Lower leg skin (tissue), 3 donors: ENCODE results near the gene EHMT1.

Source experiments
- POLR2A ChIP-seq, 2 donors: fragments of 450-650 bp; IDR thresholded peaks; one replicate each; pipeline ENCODE4 v1.6.1; 2016 to 2017; ENCODE audit warnings: antibody characterized with exemption in 2 of 2, mild to moderate bottlenecking in 1 of 2, moderate library complexity in 1 of 2
- TF ChIP-seq, protein P1 (sequence below), 3 donors: fragments of 450-650 bp; IDR thresholded peaks; one replicate each; pipeline ENCODE4 v1.5.1; 2016; ENCODE audit warnings: antibody characterized with exemption in 3 of 3, mild to moderate bottlenecking in 3 of 3, moderate library complexity in 2 of 3

DNA sequence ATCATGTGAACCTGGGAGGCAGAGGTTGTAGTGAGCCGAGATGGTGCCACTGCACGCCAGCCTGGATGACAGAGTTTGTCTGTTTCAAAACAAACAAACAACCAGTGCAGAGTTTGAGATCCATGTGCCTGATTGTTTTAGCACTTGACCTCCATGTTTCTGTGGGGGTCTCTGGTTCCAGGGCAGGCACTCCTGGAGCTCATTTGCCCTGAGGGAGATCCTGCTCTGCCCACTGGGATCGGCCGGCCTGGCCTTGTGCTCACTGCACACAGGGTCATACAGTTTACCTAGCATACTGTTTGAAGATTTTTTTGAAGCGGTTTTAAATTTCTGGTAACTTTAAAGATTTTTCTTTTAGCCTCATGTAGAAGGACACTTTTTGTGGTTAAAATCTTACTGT, 78.4 kb downstream of the EHMT1 start:
- TF ChIP-seq, protein P1, sequence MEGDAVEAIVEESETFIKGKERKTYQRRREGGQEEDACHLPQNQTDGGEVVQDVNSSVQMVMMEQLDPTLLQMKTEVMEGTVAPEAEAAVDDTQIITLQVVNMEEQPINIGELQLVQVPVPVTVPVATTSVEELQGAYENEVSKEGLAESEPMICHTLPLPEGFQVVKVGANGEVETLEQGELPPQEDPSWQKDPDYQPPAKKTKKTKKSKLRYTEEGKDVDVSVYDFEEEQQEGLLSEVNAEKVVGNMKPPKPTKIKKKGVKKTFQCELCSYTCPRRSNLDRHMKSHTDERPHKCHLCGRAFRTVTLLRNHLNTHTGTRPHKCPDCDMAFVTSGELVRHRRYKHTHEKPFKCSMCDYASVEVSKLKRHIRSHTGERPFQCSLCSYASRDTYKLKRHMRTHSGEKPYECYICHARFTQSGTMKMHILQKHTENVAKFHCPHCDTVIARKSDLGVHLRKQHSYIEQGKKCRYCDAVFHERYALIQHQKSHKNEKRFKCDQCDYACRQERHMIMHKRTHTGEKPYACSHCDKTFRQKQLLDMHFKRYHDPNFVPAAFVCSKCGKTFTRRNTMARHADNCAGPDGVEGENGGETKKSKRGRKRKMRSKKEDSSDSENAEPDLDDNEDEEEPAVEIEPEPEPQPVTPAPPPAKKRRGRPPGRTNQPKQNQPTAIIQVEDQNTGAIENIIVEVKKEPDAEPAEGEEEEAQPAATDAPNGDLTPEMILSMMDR (IDR thresholded peaks at IDR 0.05): no peak
- TF ChIP-seq POLR2A (IDR thresholded peaks at IDR 0.05): no peak
